Stimulated activated CD4-positive, alpha-beta T cell treated with anti-CD3 and anti-CD28 coated beads, Interleukin-4, amount 100 ng/mL, for 1 hour (primary cell): ENCODE results near the gene CROCC.

Experiments used
- DNase-seq: peaks from one replicate; pipeline ENCODE4 v3.0.0-alpha.2; 2020

The CROCC gene

GRCh38 chr1:16971341-16972188 is 49.8 kb downstream of the CROCC start:
- DNase-seq = no peak

GRCh38 chr1:16972189-16972895 is 50.6 kb downstream of the CROCC start:
- no peak for DNase-seq

- no peak for DNase-seq
These were observed 51.5 kb downstream of the CROCC start for GRCh38 chr1:16973215-16973614.

GRCh38 chr1:16975211-16975610 is 53.5 kb downstream of the CROCC start:
- no peak for DNase-seq

- DNase-seq = no peak
These were observed 54.1 kb downstream of the CROCC start for GRCh38 chr1:16975838-16976237.

GRCh38 chr1:16976966-16977365 is 55.2 kb downstream of the CROCC start:
- DNase-seq = no peak

GRCh38 chr1:16977377-16977776 is 55.6 kb downstream of the CROCC start:
- DNase-seq = no peak

GRCh38 chr1:16978139-16978538 is 56.4 kb downstream of the CROCC start:
- DNase-seq = no peak

GRCh38 chr1:16978567-16979474 is 57.1 kb downstream of the CROCC start:
- no peak for DNase-seq

- no peak for DNase-seq
These were observed 58.0 kb downstream of the CROCC start for GRCh38 chr1:16979475-16980327.

GRCh38 chr1:16980473-16981268 is 58.9 kb downstream of the CROCC start, which contains the start of gene MFAP2:
MFAP2 (minus strand) TSS chr1:16980620; CDS start chr1:16978273, 2,347 bp downstream.
- DNase-seq = peak; percentile 12

- no peak for DNase-seq
These were observed 59.6 kb downstream of the CROCC start for GRCh38 chr1:16981269-16981849.

GRCh38 chr1:16982902-16983301 is 61.2 kb downstream of the CROCC start:
- DNase-seq = no peak

- DNase-seq = no peak
These were observed 61.9 kb downstream of the CROCC start for GRCh38 chr1:16983649-16984048.

- DNase-seq = no peak
These were observed 63.0 kb downstream of the CROCC start for GRCh38 chr1:16984717-16985116.

- DNase-seq = no peak
These were observed 64.4 kb downstream of the CROCC start for GRCh38 chr1:16986113-16986512.

- DNase-seq = no peak
These were observed 64.8 kb downstream of the CROCC start for GRCh38 chr1:16986560-16986959.

- no peak for DNase-seq
These were observed 65.2 kb downstream of the CROCC start for GRCh38 chr1:16986962-16987361.

GRCh38 chr1:16988210-16988609 is 66.5 kb downstream of the CROCC start:
- DNase-seq = no peak

GRCh38 chr1:16989676-16990391 is 68.1 kb downstream of the CROCC start:
- DNase-seq = no peak
